Measurements from ENCODE around the gene PDE3A.
"Not testable (repeated sequence)": the region's sequence is repeated elsewhere in the genome, so short reads cannot be mapped to it uniquely, and the experiment has no call there.

PDE3A gene

GRCh38 chr12:20374795-20375194 is 6.5 kb downstream of the PDE3A start:
- DNase-seq (ENCODE audit: low spot score): no peak

- DNase-seq (ENCODE audit: low spot score): no peak
Observed at GRCh38 chr12:20375560-20375959, 7.2 kb downstream of the PDE3A start.

DNA sequence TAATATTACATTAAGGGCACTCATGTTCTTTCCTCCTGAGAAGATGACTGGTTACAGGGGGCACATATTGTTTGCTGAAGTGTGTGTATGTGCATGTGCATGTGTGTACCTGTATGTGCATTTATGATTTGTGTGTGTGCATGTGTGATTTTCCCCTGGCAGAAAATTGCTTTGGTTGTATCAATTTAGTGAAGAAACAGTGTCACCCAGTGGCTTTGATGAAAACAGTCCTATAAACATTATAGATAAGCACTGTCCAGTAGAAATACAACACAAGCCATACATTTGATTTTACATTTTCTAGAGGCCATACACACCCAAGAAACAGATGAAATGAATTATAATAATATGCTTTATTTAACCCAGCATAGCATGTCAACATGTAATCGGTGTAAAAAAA is 8.6 kb downstream of the PDE3A start:
- no peak for DNase-seq (ENCODE audit: low spot score)

- no peak for DNase-seq (ENCODE audit: low spot score)
Observed at GRCh38 chr12:20377750-20378149, 9.4 kb downstream of the PDE3A start.

- no peak for DNase-seq (ENCODE audit: low spot score)
Observed at GRCh38 chr12:20382117-20382516, 13.8 kb downstream of the PDE3A start.

- DNase-seq (ENCODE audit: low spot score): no peak
Observed at GRCh38 chr12:20383612-20384011, 15.3 kb downstream of the PDE3A start.

GRCh38 chr12:20384836-20385235 is 16.5 kb downstream of the PDE3A start:
- not testable (repeated sequence) for DNase-seq (ENCODE audit: low spot score)

DNA sequence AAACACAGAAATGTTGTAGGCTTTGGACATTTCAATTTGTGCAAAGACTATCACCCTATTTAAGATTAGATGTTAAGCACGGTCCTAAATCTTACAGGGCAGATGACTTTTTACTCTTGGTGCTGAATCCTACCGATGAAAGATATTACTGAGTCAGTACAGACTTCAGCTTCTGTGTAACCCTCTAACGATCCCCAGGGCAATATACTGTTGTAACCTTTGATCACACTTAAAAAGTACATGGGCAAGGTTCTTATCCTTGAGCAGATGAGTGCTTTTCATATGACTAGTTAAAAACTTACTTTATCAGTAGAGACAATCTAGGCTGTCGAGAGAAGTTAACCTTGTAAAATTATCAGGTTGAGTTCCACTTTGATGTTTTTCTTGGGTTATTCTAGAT is 22.5 kb downstream of the PDE3A start:
- no peak for DNase-seq (ENCODE audit: low spot score)

DNA sequence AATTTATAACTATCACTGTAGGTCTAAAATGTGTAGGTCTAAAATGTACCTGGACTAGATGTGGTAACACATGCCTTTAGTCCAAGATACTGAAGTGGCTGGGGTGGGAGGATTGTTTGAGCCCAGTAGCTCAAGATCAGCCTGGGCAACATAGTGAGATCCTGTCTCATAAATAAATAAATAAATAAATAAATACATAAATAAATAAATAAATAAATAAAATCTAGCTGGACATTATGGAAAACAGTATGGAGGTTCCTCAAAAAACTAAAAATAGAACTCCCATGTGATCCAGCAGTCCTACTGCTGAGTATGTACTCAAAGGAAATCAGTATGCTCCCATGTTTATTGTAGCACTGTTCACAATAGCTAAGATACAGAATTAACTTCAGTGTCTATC is 24.0 kb downstream of the PDE3A start:
- no peak for DNase-seq (ENCODE audit: low spot score)

DNA sequence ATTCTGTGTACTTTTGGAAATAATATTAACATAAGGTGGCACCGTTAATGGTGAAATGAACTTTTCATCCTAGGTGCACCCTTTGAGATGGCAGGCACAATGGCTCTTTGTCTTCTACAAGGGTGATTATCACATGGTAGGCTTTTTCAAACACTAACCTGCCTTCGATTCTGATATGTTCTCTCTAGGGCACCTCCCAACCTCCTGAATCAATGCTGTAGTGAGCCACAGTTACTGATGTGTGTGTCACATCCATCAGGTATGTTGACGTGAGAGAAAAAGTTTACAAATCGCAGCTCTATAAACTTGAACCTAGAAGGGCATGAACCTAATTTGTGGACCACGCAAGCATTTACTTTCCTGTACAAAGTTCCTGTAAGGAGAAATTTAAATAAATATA is 25.4 kb downstream of the PDE3A start:
- no peak for DNase-seq (ENCODE audit: low spot score)

- no peak for DNase-seq (ENCODE audit: low spot score)
Observed at GRCh38 chr12:20395791-20396550, 27.6 kb downstream of the PDE3A start.

DNA sequence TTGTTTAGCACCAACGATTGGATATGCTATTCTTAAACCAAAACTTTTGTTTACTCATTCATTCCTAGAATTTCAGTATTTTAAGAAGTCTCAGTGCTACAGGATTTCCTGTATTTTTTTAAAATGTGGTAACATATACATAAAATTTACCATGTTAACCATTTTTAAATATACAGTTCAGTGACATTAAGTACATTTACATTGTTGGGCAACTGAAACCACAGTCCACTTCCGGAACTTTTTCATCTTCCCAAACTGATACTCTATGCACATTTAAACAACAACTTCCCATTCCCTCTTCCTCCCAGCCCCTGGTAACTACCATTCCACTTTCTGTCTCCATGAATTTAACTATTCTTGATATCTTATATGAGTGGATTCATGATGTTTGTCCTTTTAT is 30.3 kb downstream of the PDE3A start:
- DNase-seq (ENCODE audit: low spot score): no peak

GRCh38 chr12:20400003-20400402 is 31.7 kb downstream of the PDE3A start:
- no peak for DNase-seq (ENCODE audit: low spot score)

DNA sequence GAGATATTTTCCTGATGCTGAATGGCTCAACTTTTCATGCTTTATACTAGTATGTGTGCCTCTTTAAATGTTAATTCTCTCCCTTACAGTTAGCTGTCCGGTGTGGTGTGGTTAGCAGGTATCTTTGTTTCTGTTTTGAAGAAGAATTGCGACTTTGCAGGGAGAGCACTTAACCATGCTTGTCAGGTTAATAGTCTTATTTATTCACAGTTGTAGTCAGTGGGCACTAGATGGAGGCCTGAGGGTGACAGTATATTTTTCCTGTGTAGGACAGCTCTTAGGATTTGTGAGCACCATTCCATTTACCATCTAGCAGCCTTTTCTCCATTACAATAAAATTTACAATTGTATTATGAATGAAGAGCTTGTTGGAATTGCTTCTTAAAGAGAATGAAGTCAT is 34.9 kb downstream of the PDE3A start:
- no peak for DNase-seq (ENCODE audit: low spot score)

DNA sequence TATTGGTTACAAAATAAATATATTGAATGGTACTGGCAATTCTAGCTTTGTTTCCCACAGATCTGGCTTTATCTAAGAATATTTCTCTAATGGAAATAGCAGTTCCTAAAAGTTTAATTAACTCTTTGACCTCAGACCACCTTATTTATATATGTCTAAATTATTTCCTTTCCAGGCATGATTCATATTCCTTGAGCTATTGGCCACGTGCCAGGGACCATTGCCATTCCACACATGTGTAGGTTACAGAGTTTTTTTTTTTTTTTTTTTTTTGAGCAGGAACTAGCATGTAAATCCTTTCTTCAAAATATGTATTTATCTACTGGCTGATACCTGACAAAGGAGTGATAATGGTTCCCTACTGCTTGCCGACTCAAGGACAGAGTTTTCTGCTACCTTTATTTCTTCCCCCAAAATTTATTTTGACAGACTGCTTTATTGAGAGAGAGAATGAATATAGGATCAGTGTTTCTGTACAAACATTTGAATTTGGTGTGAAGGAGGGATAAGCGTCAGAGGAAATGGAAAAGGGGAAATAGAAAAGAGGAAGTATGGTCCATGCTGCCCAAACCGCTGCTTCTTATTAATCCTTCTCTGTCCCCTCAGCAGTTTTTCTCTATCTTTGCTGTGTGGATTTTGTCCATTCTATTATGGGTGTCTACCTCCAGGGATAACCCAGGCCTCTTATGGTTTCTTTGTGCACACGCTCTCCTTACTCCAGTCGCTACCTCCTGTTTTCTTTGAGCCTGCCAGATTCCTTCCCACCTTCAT is 36.4 kb downstream of the PDE3A start:
- DNase-seq (ENCODE audit: low spot score): no peak

GRCh38 chr12:20409607-20410377 is 41.5 kb downstream of the PDE3A start:
- no peak for DNase-seq (ENCODE audit: low spot score)

DNA sequence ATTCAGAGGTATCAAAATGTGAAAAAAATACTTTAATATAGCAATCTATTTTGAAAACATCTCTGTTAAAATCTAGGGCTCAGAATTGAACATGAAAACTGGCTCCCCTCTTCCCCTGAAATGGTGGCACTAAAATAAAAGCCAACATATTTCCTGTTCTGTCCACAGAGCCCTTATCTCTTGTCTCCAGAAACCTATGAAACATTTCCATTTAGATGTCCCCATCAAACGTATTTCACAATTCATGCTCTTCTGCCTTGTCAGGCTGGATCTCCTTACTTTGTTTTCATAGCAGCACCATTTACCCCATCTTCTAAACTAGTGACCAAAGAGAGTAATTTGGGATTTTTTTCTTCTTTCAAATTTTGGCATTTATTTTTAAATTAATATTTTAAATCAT is 42.4 kb downstream of the PDE3A start:
- DNase-seq (ENCODE audit: low spot score): no peak

GRCh38 chr12:20411345-20411744 is 43.0 kb downstream of the PDE3A start:
- no peak for DNase-seq (ENCODE audit: low spot score)

- DNase-seq (ENCODE audit: low spot score): no peak
Observed at GRCh38 chr12:20415028-20415427, 46.7 kb downstream of the PDE3A start.

GRCh38 chr12:20415641-20416040 is 47.3 kb downstream of the PDE3A start:
- DNase-seq (ENCODE audit: low spot score): no peak

DNA sequence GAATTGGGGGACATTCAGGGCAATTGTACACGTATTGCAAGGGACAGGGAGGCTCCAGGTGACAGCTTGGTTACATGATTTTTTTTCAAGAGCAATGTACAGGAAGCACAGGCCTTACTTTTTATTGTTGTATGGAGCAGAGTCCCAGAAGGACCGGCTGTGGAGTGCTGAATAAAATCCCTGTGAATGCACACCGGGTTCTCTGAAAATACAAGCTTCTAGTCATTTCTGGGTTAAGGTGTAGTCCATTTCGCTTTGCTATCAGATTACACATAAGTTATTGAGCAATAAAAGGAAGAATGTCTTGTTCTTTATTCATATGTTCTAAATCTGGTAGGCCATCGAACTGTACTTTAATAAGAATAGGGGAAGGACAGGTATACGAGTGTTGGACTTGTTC is 52.2 kb downstream of the PDE3A start:
- no peak for DNase-seq (ENCODE audit: low spot score)

DNA sequence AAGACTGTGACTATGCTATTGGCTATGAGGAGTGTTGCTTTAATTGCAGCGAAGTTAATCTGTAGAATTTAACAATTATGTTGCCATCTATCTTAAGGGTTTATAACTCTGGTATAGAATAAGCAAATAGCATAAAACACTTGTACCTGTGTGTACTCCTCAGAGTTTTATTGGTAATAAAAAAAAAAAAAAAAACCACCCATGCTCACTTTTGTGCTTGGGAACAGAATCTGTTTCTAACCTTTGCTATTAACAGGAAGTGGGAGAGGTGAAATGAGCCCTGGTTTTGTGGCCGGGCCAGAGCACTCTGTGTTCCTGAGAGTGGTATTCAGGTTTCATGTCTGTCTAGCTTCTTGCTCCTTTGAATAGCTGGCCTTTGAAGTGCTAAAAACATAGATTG is 53.1 kb downstream of the PDE3A start:
- no peak for DNase-seq (ENCODE audit: low spot score)

- no peak for DNase-seq (ENCODE audit: low spot score)
Observed at GRCh38 chr12:20423557-20423956, 55.2 kb downstream of the PDE3A start.
